K562 (cell line): ENCODE data around the gene ATE1. TPM values are rescaled to one million over a fixed set of nuclear protein-coding genes. Genes with fewer than 3 reads are reported as not detected.

Experiments used
- ATAC-seq: fragments of 200-7000 bp; cut with Tn5 transposase; 3 replicates; pipeline ENCODE4 v1.9.1; 2020; ENCODE audit warnings: moderate library complexity
- BruUV-seq: library from RNA; stranded (reverse); fragments of 400-500 nt; replicated peaks from 2 replicates; lab custom pipeline; 2021; lab: Mats Ljungman, UMichigan
- CTCF ChIA-PET: fragments of 300-600 bp; formaldehyde crosslinking; extraction: SDS; loops from one replicate; lab custom pipeline; 2021; ENCODE audit warnings: low intra/inter-chr PET ratio; lab: Yijun Ruan, JAX
- POLR2A ChIA-PET: fragments of 300-600, 350-650 bp; sonication (Branson Sonifier 250); formaldehyde crosslinking; extraction: SDS; loops from one replicate; lab custom pipeline; 2021; ENCODE audit warnings: antibody characterized with exemption, inconsistent platforms; lab: Yijun Ruan, JAX
- DNase-seq, 4 experiments: peaks; one replicate each; pipeline versions ENCODE4 v3.0.0 to v3.0.0-alpha.2; 2011 to 2018; ENCODE audit warnings: low spot score in 3 of 4, mixed read lengths in 3 of 4; ENCODE audit errors: extremely low read depth in 1 of 4
- FAIRE-seq: peaks from 2 replicates; lab custom pipeline; 2011; peaks lifted over from hg19 to GRCh38; lab: Jason Lieb, UNC
- H2AFZ ChIP-seq: 2 replicates; pipeline ENCODE4 v1.6.0; 2011; ENCODE audit warnings: low read depth, low read length, control low read depth, inconsistent platforms
- H3K27ac ChIP-seq: fragments of 200-600 bp; 3 replicates; pipeline ENCODE4 v1.8.0; 2011; ENCODE audit warnings: low read depth, mild to moderate bottlenecking, control low read depth, inconsistent platforms, low read length, moderate library complexity, mixed read lengths; ENCODE audit errors: extremely low read depth
- H3K27me3 ChIP-seq, 2 experiments: fragments of 300-600 bp in 1 of 2; 2 replicates in 1 of 2; 3 replicates in 1 of 2; pipeline versions ENCODE4 v1.6.0 to v1.8.0; 2011; ENCODE audit warnings: inconsistent platforms in 2 of 2, low read length in 2 of 2, mild to moderate bottlenecking in 1 of 2, mixed read lengths in 1 of 2, moderate library complexity in 1 of 2; ENCODE audit not compliant: control insufficient read depth in 2 of 2, insufficient read depth in 2 of 2
- H3K36me3 ChIP-seq: fragments of 300-600 bp; 3 replicates; pipeline ENCODE4 v1.8.0; 2011; ENCODE audit warnings: mild to moderate bottlenecking, low read length, inconsistent platforms; ENCODE audit not compliant: control insufficient read depth, insufficient read depth
- H3K4me1 ChIP-seq, 2 experiments: fragments of 200-600 bp in 1 of 2; replicated peaks in 1 of 2; 2 replicates in 1 of 2; 3 replicates in 1 of 2; pipeline versions ENCODE4 v1.5.1 to v1.8.0; 2011; ENCODE audit warnings: inconsistent platforms in 2 of 2, low read length in 2 of 2, mild to moderate bottlenecking in 1 of 2, mixed read lengths in 1 of 2, moderate library complexity in 1 of 2; ENCODE audit not compliant: control insufficient read depth in 2 of 2, insufficient read depth in 2 of 2
- H3K4me2 ChIP-seq: 2 replicates; pipeline ENCODE4 v1.6.1; 2011; ENCODE audit warnings: low read length, control low read depth, inconsistent platforms, mixed read lengths; ENCODE audit not compliant: insufficient read depth
- H3K4me3 ChIP-seq: fragments of 200-600 bp; sonication (generic), shearing (Covaris generic); 2 replicates; pipeline ENCODE4 v1.5.1; 2016; ENCODE audit warnings: control low read depth, inconsistent platforms
- H3K79me2 ChIP-seq: fragments of 200-600 bp; 3 replicates; pipeline ENCODE4 v1.8.0; 2011; ENCODE audit warnings: low read length, inconsistent platforms; ENCODE audit not compliant: control insufficient read depth, insufficient read depth
- H3K9ac ChIP-seq, 2 experiments: 2 replicates each; pipeline versions ENCODE4 v1.6.0 to v1.6.1; 2011; ENCODE audit warnings: low read depth in 2 of 2, low read length in 2 of 2, control low read depth in 1 of 2, inconsistent platforms in 1 of 2, mild to moderate bottlenecking in 1 of 2, mixed read lengths in 1 of 2; ENCODE audit not compliant: insufficient read depth in 1 of 2
- H3K9me1 ChIP-seq: one replicate; pipeline ENCODE4 v1.6.0; 2011; ENCODE audit warnings: inconsistent platforms, mild to moderate bottlenecking, low read length, moderate library complexity; ENCODE audit not compliant: control insufficient read depth, insufficient read depth
- H3K9me3 ChIP-seq: replicated peaks from 2 replicates; pipeline ENCODE4 v1.5.1; 2011; ENCODE audit warnings: low read depth, low read length, inconsistent platforms; ENCODE audit not compliant: control insufficient read depth, insufficient read depth
- H4K20me1 ChIP-seq: replicated peaks from 2 replicates; pipeline ENCODE4 v1.6.1; 2011; ENCODE audit warnings: low read length, inconsistent platforms, mixed read lengths; ENCODE audit not compliant: control insufficient read depth, insufficient read depth
- BACH1 ChIP-seq: fragments of 200-800 bp; sonication (Bioruptor generic); IDR thresholded peaks from 2 replicates; pipeline ENCODE4 v1.6.1; 2016; ENCODE audit warnings: missing genetic modification characterization, missing compliant biosample characterization
- CREM ChIP-seq: IDR thresholded peaks from 2 replicates; pipeline ENCODE4 v1.6.1; 2014; ENCODE audit warnings: antibody characterized with exemption, low read depth
- PTRF ChIP-seq: fragments of 450-650 bp; IDR thresholded peaks from 2 replicates; pipeline ENCODE4 v1.6.1; 2016; ENCODE audit warnings: mild to moderate bottlenecking, missing genetic modification characterization, missing compliant biosample characterization
- ZKSCAN1 ChIP-seq: fragments of 150-350 bp; IDR thresholded peaks from 2 replicates; pipeline ENCODE4 v1.6.1; 2016; ENCODE audit warnings: low read depth, low read length
- WGBS: fragments of 100-300 bp; shearing (Covaris generic); methylation state at CpG from one replicate; pipeline ENCODE4 v1.1.6; 2016; ENCODE audit warnings: low coverage, mixed read lengths; ENCODE audit not compliant: insufficient coverage; ENCODE audit errors: missing lambda C conversion rate; 5-methylcytosine and 5-hydroxymethylcytosine counted together
- in situ Hi-C: fragments of 300-500 bp; cut with MboI; formaldehyde crosslinking; loops from 4 replicates; pipeline ENCODE4 v1.15.0; 2018; ENCODE audit warnings: inconsistent platforms, mixed read lengths
- intact Hi-C: fragments of 100-400 bp; cut with micrococcal nuclease; formaldehyde crosslinking; loops from 2 replicates; pipeline ENCODE4 v1.14.2; 2022
- polyA plus RNA-seq, 8 experiments: library from polyadenylated mRNA; depleted of rRNA in 4 of 8; stranded (reverse) in 5 of 8; unstranded in 3 of 8; fragments of >200 nt; fragmentation: Nextera tagmentation in 2 of 8; fragmentation: Illumina TruSeq in 1 of 8; extraction: Ambion mirVana in 2 of 8; extraction: Trizol in 1 of 8; gene quantifications; 2 replicates each; pipeline versions ENCODE4 v1.2.1 to v1.2.3, GENCODE V29; 2011 to 2014; ENCODE audit warnings: inconsistent platforms in 1 of 8, missing spikeins in 1 of 8
- total RNA-seq, 7 experiments: library from RNA; depleted of rRNA in 6 of 7; stranded (reverse); fragments of >200 nt in 6 of 7; fragmentation: Illumina TruSeq in 2 of 7; extraction: Trizol in 2 of 7; gene quantifications; 2 replicates each; pipeline versions ENCODE4 v1.2.1 to v1.2.3, GENCODE V29; 2011 to 2021; ENCODE audit warnings: low replicate concordance in 1 of 7
- TF ChIP-seq, protein P1 (sequence below): fragments of 450-650 bp; IDR thresholded peaks from 2 replicates; pipeline ENCODE4 v1.6.1; 2016; ENCODE audit warnings: low read depth

The ATE1 gene
- total and polyA plus RNA-seq, 9 of the 15 experiments (the other 6 are each of a cell fraction or from before 2014, with no cell fraction given) = 3.0 to 14.2 (median 8.8) TPM

DNA sequence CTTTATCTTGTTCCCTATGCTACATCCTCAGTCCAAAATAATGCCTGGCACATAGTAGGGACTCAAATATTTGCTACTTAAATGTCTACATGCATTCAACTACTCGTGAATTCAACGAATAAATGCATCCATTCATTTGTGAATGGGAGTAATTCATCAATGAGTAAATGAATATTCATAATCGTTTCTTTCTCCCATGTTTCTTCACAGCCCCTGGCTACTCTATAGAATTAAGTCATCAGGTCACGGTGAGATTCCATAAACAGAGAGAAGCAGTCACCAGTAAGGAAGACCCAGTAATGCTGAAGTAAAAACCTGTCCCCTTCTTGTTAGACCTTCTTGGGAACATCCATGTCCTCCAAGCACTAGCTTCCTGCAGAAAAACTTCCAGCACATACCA lies 48.4 kb downstream of the ATE1 start:
- FAIRE-seq (no peak), ATAC-seq (no peak)
- no peak overlapping the region for H3K9ac ChIP-seq
- H4K20me1 ChIP-seq = no peaks in the 10 kb centered on the region
- 66% methylated on average over 4 of the region's 4 CpGs for WGBS
- no peaks in the 10 kb centered on the region for H3K79me2 ChIP-seq
- H3K9me1 ChIP-seq = no peaks in the 10 kb centered on the region
- H3K4me2 ChIP-seq = no peak overlapping the region
- 0 out of 3 replicates have a peak, but pooled peaks cover 5% of the 10 kb centered on the region for H3K36me3 ChIP-seq
- H3K9me3 ChIP-seq = no peaks in the 10 kb centered on the region
- TF ChIP-seq PTRF (no peak), ZKSCAN1 (0 out of 2 replicates have a peak, but pooled peaks have one; percentile 55)
- TF ChIP-seq, all 486 proteins: peak for 1
- Histone ChIP-seq H3K4me3 (no peak overlapping the region), H3K27ac (no peak overlapping the region), H3K27me3 (no peaks in the 10 kb centered on the region), H3K4me1 (peaks cover 0 to 2% of the 10 kb centered on the region in 2 experiments; a peak in 1 of 5 replicates), H2AFZ (no peak overlapping the region)
- in situ Hi-C loops = no loop called here
- no TSS peak for BruUV-seq
- CTCF ChIA-PET = no interaction called here
- intact Hi-C loops = no loop called here
- no peak for DNase-seq
- POLR2A ChIA-PET = no interaction called here

DNA sequence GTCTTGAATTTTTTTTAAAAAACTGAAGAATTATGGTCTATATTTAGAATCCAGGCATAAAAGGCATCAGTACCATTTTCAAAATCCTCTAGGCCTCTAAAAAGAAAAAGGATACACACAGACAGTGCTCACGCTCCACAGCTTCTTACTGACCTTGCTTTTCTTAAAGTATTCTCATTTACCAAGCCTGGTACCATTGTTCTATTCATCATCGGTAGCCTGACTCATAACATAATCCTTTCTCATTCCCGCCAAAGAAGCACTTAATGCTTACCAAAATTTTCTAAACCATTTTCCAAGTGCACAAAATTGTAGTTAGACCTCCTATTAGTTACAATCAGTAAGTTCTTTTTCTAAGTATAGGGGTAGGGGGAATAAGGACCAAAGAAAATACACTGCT lies 54.6 kb downstream of the ATE1 start:
- Histone ChIP-seq H4K20me1 (no peaks in the 10 kb centered on the region), H3K4me3 (no peak overlapping the region), H3K27ac (no peak overlapping the region), H3K9me1 (no peaks in the 10 kb centered on the region), H3K27me3 (no peaks in the 10 kb centered on the region), H2AFZ (no peak overlapping the region), H3K9me3 (no peaks in the 10 kb centered on the region), H3K9ac (no peak overlapping the region), H3K4me2 (no peak overlapping the region), H3K36me3 (peaks cover 11% of the 10 kb centered on the region; the same call in 1 of the 3 replicates), H3K79me2 (no peaks in the 10 kb centered on the region), H3K4me1 (no peaks in the 10 kb centered on the region)
- 96% methylated on average over 3 of the region's 3 CpGs for WGBS
- POLR2A ChIA-PET = no interaction called here
- intact Hi-C loops (no loop called here), in situ Hi-C loops (no loop called here)
- no TSS peak for BruUV-seq
- FAIRE-seq = no peak
- DNase-seq = no peak
- CTCF ChIA-PET = no interaction called here
- no peak for ATAC-seq
- TF ChIP-seq BACH1 (tag) = no peak
- no peak for TF ChIP-seq CREM
- TF ChIP-seq, protein P1, sequence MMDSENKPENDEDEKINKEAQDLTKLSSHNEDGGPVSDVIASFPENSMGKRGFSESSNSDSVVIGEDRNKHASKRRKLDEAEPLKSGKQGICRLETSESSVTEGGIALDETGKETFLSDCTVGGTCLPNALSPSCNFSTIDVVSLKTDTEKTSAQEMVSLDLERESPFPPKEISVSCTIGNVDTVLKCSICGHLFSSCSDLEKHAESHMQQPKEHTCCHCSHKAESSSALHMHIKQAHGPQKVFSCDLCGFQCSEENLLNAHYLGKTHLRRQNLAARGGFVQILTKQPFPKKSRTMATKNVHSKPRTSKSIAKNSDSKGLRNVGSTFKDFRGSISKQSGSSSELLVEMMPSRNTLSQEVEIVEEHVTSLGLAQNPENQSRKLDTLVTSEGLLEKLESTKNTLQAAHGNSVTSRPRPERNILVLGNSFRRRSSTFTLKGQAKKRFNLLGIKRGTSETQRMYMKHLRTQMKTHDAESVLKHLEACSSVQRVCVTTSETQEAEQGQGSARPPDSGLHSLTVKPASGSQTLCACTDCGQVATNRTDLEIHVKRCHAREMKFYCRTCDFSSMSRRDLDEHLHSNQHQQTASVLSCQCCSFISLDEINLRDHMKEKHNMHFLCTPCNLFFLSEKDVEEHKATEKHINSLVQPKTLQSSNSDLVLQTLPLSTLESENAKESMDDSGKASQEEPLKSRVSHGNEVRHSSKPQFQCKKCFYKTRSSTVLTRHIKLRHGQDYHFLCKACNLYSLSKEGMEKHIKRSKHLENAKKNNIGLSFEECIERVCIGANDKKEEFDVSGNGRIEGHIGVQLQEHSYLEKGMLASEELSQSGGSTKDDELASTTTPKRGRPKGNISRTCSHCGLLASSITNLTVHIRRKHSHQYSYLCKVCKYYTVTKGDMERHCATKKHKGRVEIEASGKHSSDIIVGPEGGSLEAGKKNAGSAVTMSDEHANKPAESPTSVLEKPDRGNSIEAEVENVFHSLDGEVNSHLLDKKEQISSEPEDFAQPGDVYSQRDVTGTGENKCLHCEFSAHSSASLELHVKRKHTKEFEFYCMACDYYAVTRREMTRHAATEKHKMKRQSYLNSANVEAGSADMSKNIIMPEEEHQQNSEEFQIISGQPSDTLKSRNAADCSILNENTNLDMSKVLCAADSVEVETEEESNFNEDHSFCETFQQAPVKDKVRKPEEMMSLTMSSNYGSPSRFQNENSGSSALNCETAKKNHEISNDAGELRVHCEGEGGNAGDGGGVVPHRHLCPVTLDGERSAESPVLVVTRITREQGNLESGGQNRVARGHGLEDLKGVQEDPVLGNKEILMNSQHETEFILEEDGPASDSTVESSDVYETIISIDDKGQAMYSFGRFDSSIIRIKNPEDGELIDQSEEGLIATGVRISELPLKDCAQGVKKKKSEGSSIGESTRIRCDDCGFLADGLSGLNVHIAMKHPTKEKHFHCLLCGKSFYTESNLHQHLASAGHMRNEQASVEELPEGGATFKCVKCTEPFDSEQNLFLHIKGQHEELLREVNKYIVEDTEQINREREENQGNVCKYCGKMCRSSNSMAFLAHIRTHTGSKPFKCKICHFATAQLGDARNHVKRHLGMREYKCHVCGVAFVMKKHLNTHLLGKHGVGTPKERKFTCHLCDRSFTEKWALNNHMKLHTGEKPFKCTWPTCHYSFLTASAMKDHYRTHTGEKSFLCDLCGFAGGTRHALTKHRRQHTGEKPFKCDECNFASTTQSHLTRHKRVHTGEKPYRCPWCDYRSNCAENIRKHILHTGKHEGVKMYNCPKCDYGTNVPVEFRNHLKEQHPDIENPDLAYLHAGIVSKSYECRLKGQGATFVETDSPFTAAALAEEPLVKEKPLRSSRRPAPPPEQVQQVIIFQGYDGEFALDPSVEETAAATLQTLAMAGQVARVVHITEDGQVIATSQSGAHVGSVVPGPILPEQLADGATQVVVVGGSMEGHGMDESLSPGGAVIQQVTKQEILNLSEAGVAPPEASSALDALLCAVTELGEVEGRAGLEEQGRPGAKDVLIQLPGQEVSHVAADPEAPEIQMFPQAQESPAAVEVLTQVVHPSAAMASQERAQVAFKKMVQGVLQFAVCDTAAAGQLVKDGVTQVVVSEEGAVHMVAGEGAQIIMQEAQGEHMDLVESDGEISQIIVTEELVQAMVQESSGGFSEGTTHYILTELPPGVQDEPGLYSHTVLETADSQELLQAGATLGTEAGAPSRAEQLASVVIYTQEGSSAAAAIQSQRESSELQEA = no peak
